Endodermal cell (in vitro differentiated cells): ENCODE data around the gene SMARCC1. TPM values are rescaled to one million over a fixed set of nuclear protein-coding genes. Genes with fewer than 3 reads are reported as not detected.

Experiments used
- DNase-seq: peaks from one replicate; pipeline ENCODE4 v3.0.0-alpha.2; 2017
- H3K27ac ChIP-seq: 2 replicates; pipeline ENCODE4 v1.5.1; 2013; ENCODE audit warnings: mild to moderate bottlenecking, low read depth, low read length, moderate library complexity
- H3K27me3 ChIP-seq: 2 replicates; pipeline ENCODE4 v1.6.1; 2013; ENCODE audit warnings: mild to moderate bottlenecking, low read length, moderate library complexity; ENCODE audit not compliant: insufficient read depth, control insufficient read depth, poor library complexity, severe bottlenecking
- H3K36me3 ChIP-seq: 2 replicates; pipeline ENCODE4 v1.7.0; 2013; ENCODE audit warnings: mild to moderate bottlenecking, low read length, moderate library complexity; ENCODE audit not compliant: control insufficient read depth, insufficient read depth
- H3K4me1 ChIP-seq: one replicate; pipeline ENCODE4 v1.7.0; 2013; ENCODE audit warnings: low read length; ENCODE audit not compliant: control insufficient read depth, insufficient read depth
- H3K4me3 ChIP-seq: 2 replicates; pipeline ENCODE4 v1.5.1; 2013; ENCODE audit warnings: mild to moderate bottlenecking, low read length, moderate library complexity
- H3K9ac ChIP-seq: 2 replicates; pipeline ENCODE4 v1.6.1; 2013; ENCODE audit warnings: mild to moderate bottlenecking, low read length, moderate library complexity; ENCODE audit not compliant: poor library complexity, severe bottlenecking; ENCODE audit errors: extremely low read depth
- H3K9me3 ChIP-seq: 2 replicates; pipeline ENCODE4 v1.6.1; 2013; ENCODE audit warnings: mild to moderate bottlenecking, low read length, moderate library complexity; ENCODE audit not compliant: control insufficient read depth
- H3K27ac Mint-ChIP-seq: 2 replicates; pipeline ENCODE4 v1.8.0; 2020; ENCODE audit warnings: mixed read lengths
- H3K27me3 Mint-ChIP-seq: 2 replicates; pipeline ENCODE4 v1.8.0; 2021; ENCODE audit warnings: mild to moderate bottlenecking, mixed read lengths; ENCODE audit not compliant: insufficient read depth
- H3K36me3 Mint-ChIP-seq: 2 replicates; pipeline ENCODE4 v1.8.0; 2020; ENCODE audit warnings: low read depth, mixed read lengths
- H3K4me1 Mint-ChIP-seq: 2 replicates; pipeline ENCODE4 v1.8.0; 2020; ENCODE audit warnings: mixed read lengths
- H3K4me3 Mint-ChIP-seq: 2 replicates; pipeline ENCODE4 v1.8.0; 2020; ENCODE audit warnings: mild to moderate bottlenecking, moderate library complexity, mixed read lengths
- H3K9me3 Mint-ChIP-seq: 2 replicates; pipeline ENCODE4 v1.8.0; 2020; ENCODE audit warnings: mild to moderate bottlenecking, mixed read lengths
- CTCF ChIP-seq: fragments of 200-600 bp; sonication (generic); conservative IDR thresholded peaks from 2 replicates; pipeline ENCODE4 v1.5.0; 2021; ENCODE audit warnings: antibody characterized with exemption, mild to moderate bottlenecking
- WGBS, 2 experiments: methylation state at CpG; one replicate each; pipeline versions ENCODE4 v1.1.5 to v1.1.7; 2013; ENCODE audit warnings: missing lambda C conversion rate in 2 of 2, mixed read lengths in 1 of 2; ENCODE audit not compliant: insufficient coverage in 1 of 2, insufficient read length in 1 of 2; 5-methylcytosine and 5-hydroxymethylcytosine counted together
- total RNA-seq, 2 donors: library from RNA; stranded (reverse); fragmentation: NEBNext Ultra II Directional in 1 of 2; extraction: Animal tissue kit (Norgen Biotek cat#: 25700) in 1 of 2; gene quantifications; 2 replicates in 1 of 2; 3 replicates in 1 of 2; pipeline ENCODE4 v1.2.1, GENCODE V29; 2021

SMARCC1 gene
- total RNA-seq, 2 donors from 2014 or later, result 200 to 231 TPM

GRCh38 chr3:47636225-47636624, 145.5 kb downstream of the SMARCC1 start:
- TF ChIP-seq CTCF, result no peak
- no peak overlapping the region for H3K27ac ChIP-seq
- H3K9me3 ChIP-seq, result no peaks in the 10 kb centered on the region
- H3K27me3 ChIP-seq, result no peaks in the 10 kb centered on the region
- Mint-ChIP-seq H3K4me3 (no peak overlapping the region), H3K27me3 (no peaks in the 10 kb centered on the region), H3K4me1 (no peaks in the 10 kb centered on the region), H3K9me3 (no peaks in the 10 kb centered on the region), H3K27ac (no peak overlapping the region), H3K36me3 (peaks cover 53% of the 10 kb centered on the region)
- WGBS, 2 experiments, result 86 to 94% methylated on average over 1 to 6 of the region's 6 CpGs
- H3K9ac ChIP-seq, result no peak overlapping the region
- no peak overlapping the region for H3K4me3 ChIP-seq
- no peak for DNase-seq
- peaks cover 92% of the 10 kb centered on the region for H3K36me3 ChIP-seq
- H3K4me1 ChIP-seq, result no peaks in the 10 kb centered on the region

GRCh38 chr3:47635536-47635935, 146.2 kb downstream of the SMARCC1 start:
- H3K9me3 Mint-ChIP-seq, result no peaks in the 10 kb centered on the region
- no peak overlapping the region for H3K9ac ChIP-seq
- H3K27ac ChIP-seq, result peak overlapping the region; percentile 36
- no peak for DNase-seq
- WGBS, 2 experiments, result 97 to 100% methylated on average over 1 of the region's 1 CpG
- no peaks in the 10 kb centered on the region for H3K4me1 ChIP-seq
- no peak overlapping the region for H3K4me3 ChIP-seq
- TF ChIP-seq CTCF, result no peak
- no peaks in the 10 kb centered on the region for H3K27me3 ChIP-seq
- H3K27me3 Mint-ChIP-seq, result no peaks in the 10 kb centered on the region
- H3K36me3 ChIP-seq, result peaks cover 92% of the 10 kb centered on the region
- H3K9me3 ChIP-seq, result no peaks in the 10 kb centered on the region
- H3K4me3 Mint-ChIP-seq, result no peak overlapping the region
- H3K4me1 Mint-ChIP-seq, result no peaks in the 10 kb centered on the region
- no peak overlapping the region for H3K27ac Mint-ChIP-seq
- peaks cover 56% of the 10 kb centered on the region for H3K36me3 Mint-ChIP-seq

GRCh38 chr3:47634996-47635395, 146.7 kb downstream of the SMARCC1 start:
- H3K9me3 ChIP-seq, result no peaks in the 10 kb centered on the region
- peak overlapping the region; percentile 36 for H3K27ac ChIP-seq
- H3K4me3 Mint-ChIP-seq, result no peak overlapping the region
- no peak overlapping the region for H3K4me3 ChIP-seq
- 93 to 100% methylated on average over 5 to 6 of the region's 6 CpGs for WGBS, 2 experiments
- H3K27me3 Mint-ChIP-seq, result no peaks in the 10 kb centered on the region
- H3K9ac ChIP-seq, result no peak overlapping the region
- no peak for DNase-seq
- H3K4me1 ChIP-seq, result no peaks in the 10 kb centered on the region
- no peaks in the 10 kb centered on the region for H3K4me1 Mint-ChIP-seq
- H3K9me3 Mint-ChIP-seq, result no peaks in the 10 kb centered on the region
- no peak overlapping the region for H3K27ac Mint-ChIP-seq
- peaks cover 93% of the 10 kb centered on the region for H3K36me3 ChIP-seq
- no peak for TF ChIP-seq CTCF
- peaks cover 60% of the 10 kb centered on the region for H3K36me3 Mint-ChIP-seq
- H3K27me3 ChIP-seq, result no peaks in the 10 kb centered on the region
